CD4-positive, alpha-beta memory T cell (primary cell): ENCODE results near the gene SLC2A9. TPM values are rescaled to one million over a fixed set of nuclear protein-coding genes. Genes with fewer than 3 reads are reported as not detected.

Experiments
- CTCF ChIA-PET: fragments of 350-600 bp; sonication (Branson Sonifier 250); formaldehyde crosslinking; loops from one replicate; lab custom pipeline; 2021; ENCODE audit warnings: inconsistent platforms; ENCODE audit not compliant: partially characterized antibody; lab: Charles Lee
- POLR2A ChIA-PET: fragments of 350-600 bp; sonication (Branson Sonifier 250); formaldehyde crosslinking; loops from one replicate; lab custom pipeline; 2021; ENCODE audit not compliant: partially characterized antibody; lab: Charles Lee
- DNase-seq, 5 donors: peaks; one replicate each; pipeline versions ENCODE4 v3.0.0 to v3.0.0-alpha.2; 2020 to 2022; ENCODE audit warnings: mixed read lengths in 1 of 5
- H3K27ac ChIP-seq: one replicate; pipeline ENCODE4 v1.7.0; 2013; ENCODE audit warnings: low read depth, low read length
- H3K27me3 ChIP-seq: 2 replicates; pipeline ENCODE4 v1.7.0; 2013; ENCODE audit warnings: mild to moderate bottlenecking, low read length, moderate library complexity; ENCODE audit not compliant: insufficient read depth
- H3K36me3 ChIP-seq: 2 replicates; pipeline ENCODE4 v1.7.0; 2013; ENCODE audit warnings: mild to moderate bottlenecking, low read length, moderate library complexity; ENCODE audit not compliant: insufficient read depth
- H3K4me1 ChIP-seq: 2 replicates; pipeline ENCODE4 v1.7.0; 2013; ENCODE audit warnings: mild to moderate bottlenecking, low read length, moderate library complexity; ENCODE audit not compliant: insufficient read depth
- H3K4me3 ChIP-seq, 2 donors: one replicate each; pipeline ENCODE4 v1.7.0; 2013; ENCODE audit warnings: low read length in 2 of 2, mild to moderate bottlenecking in 1 of 2
- H3K9me3 ChIP-seq, 2 donors: one replicate each; pipeline ENCODE4 v1.7.0; 2013; ENCODE audit warnings: low read length in 2 of 2, control low read depth in 1 of 2; ENCODE audit not compliant: control insufficient read depth in 1 of 2
- H3K27ac Mint-ChIP-seq, 7 donors: one replicate each; pipeline ENCODE4 v1.8.0; 2020 to 2021; ENCODE audit warnings: mixed read lengths in 7 of 7, mild to moderate bottlenecking in 6 of 7, inconsistent platforms in 3 of 7, moderate library complexity in 3 of 7
- H3K27me3 Mint-ChIP-seq, 2 donors: one replicate each; pipeline ENCODE4 v1.8.0; 2020 to 2021; ENCODE audit warnings: mixed read lengths in 2 of 2
- H3K36me3 Mint-ChIP-seq, 2 donors: one replicate each; pipeline ENCODE4 v1.8.0; 2020 to 2021; ENCODE audit warnings: mixed read lengths in 2 of 2, inconsistent platforms in 1 of 2, mild to moderate bottlenecking in 1 of 2
- H3K4me1 Mint-ChIP-seq, 4 donors: one replicate each; pipeline ENCODE4 v1.8.0; 2020 to 2021; ENCODE audit warnings: mixed read lengths in 4 of 4, mild to moderate bottlenecking in 1 of 4
- H3K4me3 Mint-ChIP-seq, 8 donors: one replicate each; pipeline ENCODE4 v1.8.0; 2020 to 2021; ENCODE audit warnings: mixed read lengths in 8 of 8, mild to moderate bottlenecking in 7 of 8, moderate library complexity in 6 of 8, inconsistent platforms in 3 of 8
- H3K9me3 Mint-ChIP-seq, 8 donors: one replicate each; pipeline ENCODE4 v1.8.0; 2020 to 2021; ENCODE audit warnings: mixed read lengths in 8 of 8, mild to moderate bottlenecking in 5 of 8, inconsistent platforms in 3 of 8, moderate library complexity in 1 of 8
- intact Hi-C: fragments of 100-400 bp; cut with micrococcal nuclease; formaldehyde crosslinking; loops from one replicate; pipeline ENCODE4 v1.15.1; 2023
- polyA plus RNA-seq, 2 donors: library from polyadenylated mRNA; unstranded; fragments of 300-500 nt; fragmentation: Illumina TruSeq; gene quantifications; one replicate each; pipeline ENCODE4 v1.2.3, GENCODE V29; 2021
- total RNA-seq, 2 experiments: library from RNA; stranded (reverse); gene quantifications; one replicate each; pipeline ENCODE4 v1.2.3, GENCODE V29; 2021

SLC2A9 gene
- total and polyA plus RNA-seq, 4 experiments from 2014 or later = 0.43 to 2.4 (median 1.7) TPM

GRCh38 chr4:9867751-9868425 lies 153.4 kb downstream of the SLC2A9 start:
- Mint-ChIP-seq H3K4me3 (no peak overlapping the region), H3K27ac (peak overlapping the region in 1 of 7 donors; percentile 23), H3K4me1 (peaks cover 0 to 3% (median 0%) of the 10 kb centered on the region in 4 donors), H3K27me3 (peaks cover 3 to 5% of the 10 kb centered on the region in 2 donors), H3K36me3 (no peaks in the 10 kb centered on the region), H3K9me3 (peaks cover 0 to 3% (median 0%) of the 10 kb centered on the region in 8 donors)
- H3K27ac ChIP-seq = no peak overlapping the region
- CTCF ChIA-PET = no interaction called here
- H3K4me3 ChIP-seq = no peak overlapping the region
- intact Hi-C loops = no loop called here
- no peaks in the 10 kb centered on the region for H3K9me3 ChIP-seq
- H3K4me1 ChIP-seq = no peaks in the 10 kb centered on the region
- POLR2A ChIA-PET = no interaction called here
- DNase-seq = no peak
- H3K36me3 ChIP-seq = no peaks in the 10 kb centered on the region
- no peaks in the 10 kb centered on the region for H3K27me3 ChIP-seq

GRCh38 chr4:9866931-9867330 lies 154.4 kb downstream of the SLC2A9 start:
- no peak for DNase-seq
- no peak overlapping the region for H3K4me3 ChIP-seq
- Mint-ChIP-seq H3K27ac (no peak overlapping the region), H3K36me3 (no peaks in the 10 kb centered on the region), H3K4me1 (peaks cover 0 to 3% (median 0%) of the 10 kb centered on the region in 4 donors), H3K27me3 (peaks cover 3 to 5% of the 10 kb centered on the region in 2 donors), H3K4me3 (no peak overlapping the region), H3K9me3 (peaks cover 0 to 3% (median 0%) of the 10 kb centered on the region in 8 donors)
- no peaks in the 10 kb centered on the region for H3K9me3 ChIP-seq
- POLR2A ChIA-PET = no interaction called here
- no peaks in the 10 kb centered on the region for H3K4me1 ChIP-seq
- H3K36me3 ChIP-seq = no peaks in the 10 kb centered on the region
- intact Hi-C loops = no loop called here
- CTCF ChIA-PET = no interaction called here
- H3K27me3 ChIP-seq = no peaks in the 10 kb centered on the region
- H3K27ac ChIP-seq = no peak overlapping the region

DNA sequence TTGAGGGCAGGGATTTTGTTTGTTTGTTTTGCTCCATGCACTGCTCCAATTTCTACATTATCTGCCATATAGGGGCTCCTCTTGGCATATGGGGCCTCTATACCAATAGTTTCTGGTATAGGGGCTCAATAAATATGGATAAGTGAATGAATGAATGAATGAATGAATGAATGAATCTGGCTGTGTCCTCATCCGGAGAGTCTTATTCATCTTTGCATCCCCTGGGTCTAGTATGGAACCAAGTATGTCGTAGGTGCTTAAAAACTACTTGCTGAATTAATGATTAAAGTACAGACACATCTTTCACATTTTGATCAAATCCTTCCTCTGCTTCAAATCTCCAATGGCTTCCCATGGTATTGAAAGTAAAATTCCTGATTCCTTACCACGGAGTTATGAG lies 159.7 kb downstream of the SLC2A9 start:
- Mint-ChIP-seq H3K36me3 (no peaks in the 10 kb centered on the region), H3K27me3 (no peaks in the 10 kb centered on the region), H3K4me1 (no peaks in the 10 kb centered on the region), H3K4me3 (no peak overlapping the region), H3K27ac (no peak overlapping the region), H3K9me3 (peaks cover 0 to 3% (median 2%) of the 10 kb centered on the region in 8 donors)
- Histone ChIP-seq H3K4me3 (no peak overlapping the region), H3K36me3 (no peaks in the 10 kb centered on the region), H3K4me1 (no peaks in the 10 kb centered on the region), H3K27me3 (no peaks in the 10 kb centered on the region), H3K27ac (no peak overlapping the region), H3K9me3 (no peaks in the 10 kb centered on the region)
- ChIA-PET CTCF (no interaction called here), POLR2A (no interaction called here)
- intact Hi-C loops = no loop called here
- DNase-seq = no peak

GRCh38 chr4:9859810-9860209 lies 161.5 kb downstream of the SLC2A9 start:
- ChIA-PET POLR2A (no interaction called here), CTCF (no interaction called here)
- Mint-ChIP-seq H3K9me3 (peaks cover 0 to 18% (median 9%) of the 10 kb centered on the region in 8 donors), H3K36me3 (no peaks in the 10 kb centered on the region), H3K4me1 (no peaks in the 10 kb centered on the region), H3K27me3 (no peaks in the 10 kb centered on the region), H3K27ac (no peak overlapping the region), H3K4me3 (no peak overlapping the region)
- H3K27ac ChIP-seq = no peak overlapping the region
- intact Hi-C loops = no loop called here
- H3K36me3 ChIP-seq = no peaks in the 10 kb centered on the region
- H3K4me1 ChIP-seq = no peaks in the 10 kb centered on the region
- H3K27me3 ChIP-seq = no peaks in the 10 kb centered on the region
- no peak for DNase-seq
- H3K9me3 ChIP-seq = no peaks in the 10 kb centered on the region
- H3K4me3 ChIP-seq = no peak overlapping the region

GRCh38 chr4:9849538-9849920 lies 171.8 kb downstream of the SLC2A9 start:
- ChIA-PET POLR2A (no interaction called here), CTCF (no interaction called here)
- no peak for DNase-seq
- H3K27me3 Mint-ChIP-seq = peaks cover 5 to 8% of the 10 kb centered on the region in 2 donors
- Histone ChIP-seq H3K4me1 (no peaks in the 10 kb centered on the region), H3K27ac (no peak overlapping the region), H3K27me3 (no peaks in the 10 kb centered on the region), H3K4me3 (no peak overlapping the region), H3K9me3 (no peaks in the 10 kb centered on the region), H3K36me3 (no peaks in the 10 kb centered on the region)
- H3K9me3 Mint-ChIP-seq = peaks cover 0 to 4% (median 3%) of the 10 kb centered on the region in 8 donors
- H3K4me3 Mint-ChIP-seq = no peak overlapping the region
- intact Hi-C loops = no loop called here
- H3K27ac Mint-ChIP-seq = no peak overlapping the region
- no peaks in the 10 kb centered on the region for H3K4me1 Mint-ChIP-seq
- no peaks in the 10 kb centered on the region for H3K36me3 Mint-ChIP-seq

GRCh38 chr4:9847968-9848748 lies 173.1 kb downstream of the SLC2A9 start:
- Mint-ChIP-seq H3K27ac (no peak overlapping the region), H3K4me1 (no peaks in the 10 kb centered on the region), H3K9me3 (peaks cover 0 to 13% (median 2%) of the 10 kb centered on the region in 8 donors), H3K36me3 (no peaks in the 10 kb centered on the region), H3K27me3 (peaks cover 5 to 8% of the 10 kb centered on the region in 2 donors), H3K4me3 (no peak overlapping the region)
- intact Hi-C loops = no loop called here
- no peaks in the 10 kb centered on the region for H3K27me3 ChIP-seq
- no peaks in the 10 kb centered on the region for H3K36me3 ChIP-seq
- H3K27ac ChIP-seq = no peak overlapping the region
- DNase-seq = no peak
- ChIA-PET POLR2A (no interaction called here), CTCF (no interaction called here)
- no peak overlapping the region for H3K4me3 ChIP-seq
- no peaks in the 10 kb centered on the region for H3K9me3 ChIP-seq
- no peaks in the 10 kb centered on the region for H3K4me1 ChIP-seq

GRCh38 chr4:9845791-9846493 lies 175.4 kb downstream of the SLC2A9 start:
- intact Hi-C loops = no loop called here
- no peak overlapping the region for H3K4me3 ChIP-seq
- no peaks in the 10 kb centered on the region for H3K36me3 ChIP-seq
- no peaks in the 10 kb centered on the region for H3K4me1 ChIP-seq
- DNase-seq = no peak
- Mint-ChIP-seq H3K27me3 (peaks cover 4 to 5% of the 10 kb centered on the region in 2 donors), H3K36me3 (peaks cover 0 to 3% of the 10 kb centered on the region in 2 donors), H3K9me3 (peaks cover 6 to 24% (median 10%) of the 10 kb centered on the region in 8 donors), H3K4me3 (no peak overlapping the region), H3K4me1 (no peaks in the 10 kb centered on the region), H3K27ac (no peak overlapping the region)
- CTCF ChIA-PET = no interaction called here
- peaks cover 0 to 2% of the 10 kb centered on the region in 2 donors for H3K9me3 ChIP-seq
- POLR2A ChIA-PET = no interaction called here
- no peak overlapping the region for H3K27ac ChIP-seq
- H3K27me3 ChIP-seq = no peaks in the 10 kb centered on the region
